ENCODE data around the gene ZNF644. TPM values are rescaled to one million over a fixed set of nuclear protein-coding genes. Genes with fewer than 3 reads are reported as not detected.

The ZNF644 gene
- total and polyA plus RNA-seq, 7 donors: 16.3 to 35.6 (median 27.5) TPM

- TF ChIP-seq CTCF (IDR thresholded peaks at IDR 0.05): no peak
- Histone ChIP-seq H3K4me1 (no peaks in the 10 kb centered on the region), H3K27ac (no peak overlapping the region), H3K27me3 (ENCODE audit: insufficient read depth in 3 of 3, low read length in 2 of 3) (no peaks in the 10 kb centered on the region), H3K9me3 (peaks cover 14% of the 10 kb centered on the region), H3K4me3 (no peak overlapping the region), H3K36me3 (ENCODE audit: insufficient read depth in 1 of 2, low read depth in 1 of 2) (no peaks in the 10 kb centered on the region)
- intact Hi-C loops (cut with DNase I): no loop called here
- no peak for ATAC-seq
- DNase-seq: no peak
Observed at GRCh38 chr1:90881034-90881433, 140.8 kb downstream of the ZNF644 start.

- no peak for TF ChIP-seq CTCF (IDR thresholded peaks at IDR 0.05)
- Histone ChIP-seq H3K36me3 (ENCODE audit: insufficient read depth in 1 of 2, low read depth in 1 of 2) (no peaks in the 10 kb centered on the region), H3K4me1 (no peaks in the 10 kb centered on the region), H3K27me3 (ENCODE audit: insufficient read depth in 3 of 3, low read length in 2 of 3) (no peaks in the 10 kb centered on the region), H3K27ac (no peak overlapping the region), H3K9me3 (peaks cover 14% of the 10 kb centered on the region), H3K4me3 (no peak overlapping the region)
- DNase-seq (no peak), ATAC-seq (no peak)
- 94 to 100% (median 97%) methylated on average over 1 of the region's 1 CpG for WGBS, 3 donors
- intact Hi-C loops (cut with DNase I): no loop called here
Observed at GRCh38 chr1:90879281-90879680, 142.6 kb downstream of the ZNF644 start.

GRCh38 chr1:90876101-90876500 lies 145.7 kb downstream of the ZNF644 start:
- Histone ChIP-seq H3K27me3 (ENCODE audit: insufficient read depth in 3 of 3, low read length in 2 of 3) (no peaks in the 10 kb centered on the region), H3K27ac (no peak overlapping the region), H3K4me1 (no peaks in the 10 kb centered on the region), H3K4me3 (no peak overlapping the region), H3K9me3 (peaks cover 14% of the 10 kb centered on the region), H3K36me3 (ENCODE audit: insufficient read depth in 1 of 2, low read depth in 1 of 2) (no peaks in the 10 kb centered on the region)
- intact Hi-C loops (cut with DNase I): no loop called here
- TF ChIP-seq CTCF (IDR thresholded peaks at IDR 0.05): no peak
- ATAC-seq: no peak
- 71 to 78% (median 76%) methylated on average over 3 of the region's 3 CpGs for WGBS, 3 donors
- DNase-seq: no peak

Measured in psoas muscle (tissue), 8 donors.